Lower leg skin (tissue), 3 donors: ENCODE results near the gene NCF2.

ENCODE experiments used
- POLR2A ChIP-seq, 2 donors: fragments of 450-650 bp; IDR thresholded peaks; one replicate each; pipeline ENCODE4 v1.6.1; 2016 to 2017; ENCODE audit warnings: antibody characterized with exemption in 2 of 2, mild to moderate bottlenecking in 1 of 2, moderate library complexity in 1 of 2
- TF ChIP-seq, protein P1 (sequence below), 3 donors: fragments of 450-650 bp; IDR thresholded peaks; one replicate each; pipeline ENCODE4 v1.5.1; 2016; ENCODE audit warnings: antibody characterized with exemption in 3 of 3, mild to moderate bottlenecking in 3 of 3, moderate library complexity in 2 of 3

GRCh38 chr1:183638649-183639387, 48.6 kb upstream of the NCF2 start:
- TF ChIP-seq, protein P1, sequence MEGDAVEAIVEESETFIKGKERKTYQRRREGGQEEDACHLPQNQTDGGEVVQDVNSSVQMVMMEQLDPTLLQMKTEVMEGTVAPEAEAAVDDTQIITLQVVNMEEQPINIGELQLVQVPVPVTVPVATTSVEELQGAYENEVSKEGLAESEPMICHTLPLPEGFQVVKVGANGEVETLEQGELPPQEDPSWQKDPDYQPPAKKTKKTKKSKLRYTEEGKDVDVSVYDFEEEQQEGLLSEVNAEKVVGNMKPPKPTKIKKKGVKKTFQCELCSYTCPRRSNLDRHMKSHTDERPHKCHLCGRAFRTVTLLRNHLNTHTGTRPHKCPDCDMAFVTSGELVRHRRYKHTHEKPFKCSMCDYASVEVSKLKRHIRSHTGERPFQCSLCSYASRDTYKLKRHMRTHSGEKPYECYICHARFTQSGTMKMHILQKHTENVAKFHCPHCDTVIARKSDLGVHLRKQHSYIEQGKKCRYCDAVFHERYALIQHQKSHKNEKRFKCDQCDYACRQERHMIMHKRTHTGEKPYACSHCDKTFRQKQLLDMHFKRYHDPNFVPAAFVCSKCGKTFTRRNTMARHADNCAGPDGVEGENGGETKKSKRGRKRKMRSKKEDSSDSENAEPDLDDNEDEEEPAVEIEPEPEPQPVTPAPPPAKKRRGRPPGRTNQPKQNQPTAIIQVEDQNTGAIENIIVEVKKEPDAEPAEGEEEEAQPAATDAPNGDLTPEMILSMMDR (IDR thresholded peaks at IDR 0.05) = no peak
- TF ChIP-seq POLR2A (IDR thresholded peaks at IDR 0.05) = no peak
